Ammon's horn (tissue), 1 donor: ENCODE results near the gene CNTN4.
A peak's percentile ranks its signal among the peaks of the same experiment; 100 is the strongest.

ENCODE experiments used
- DNase-seq: peaks from one replicate; pipeline ENCODE4 v3.0.0-alpha.2; 2016; ENCODE audit warnings: low spot score

The CNTN4 gene

DNA sequence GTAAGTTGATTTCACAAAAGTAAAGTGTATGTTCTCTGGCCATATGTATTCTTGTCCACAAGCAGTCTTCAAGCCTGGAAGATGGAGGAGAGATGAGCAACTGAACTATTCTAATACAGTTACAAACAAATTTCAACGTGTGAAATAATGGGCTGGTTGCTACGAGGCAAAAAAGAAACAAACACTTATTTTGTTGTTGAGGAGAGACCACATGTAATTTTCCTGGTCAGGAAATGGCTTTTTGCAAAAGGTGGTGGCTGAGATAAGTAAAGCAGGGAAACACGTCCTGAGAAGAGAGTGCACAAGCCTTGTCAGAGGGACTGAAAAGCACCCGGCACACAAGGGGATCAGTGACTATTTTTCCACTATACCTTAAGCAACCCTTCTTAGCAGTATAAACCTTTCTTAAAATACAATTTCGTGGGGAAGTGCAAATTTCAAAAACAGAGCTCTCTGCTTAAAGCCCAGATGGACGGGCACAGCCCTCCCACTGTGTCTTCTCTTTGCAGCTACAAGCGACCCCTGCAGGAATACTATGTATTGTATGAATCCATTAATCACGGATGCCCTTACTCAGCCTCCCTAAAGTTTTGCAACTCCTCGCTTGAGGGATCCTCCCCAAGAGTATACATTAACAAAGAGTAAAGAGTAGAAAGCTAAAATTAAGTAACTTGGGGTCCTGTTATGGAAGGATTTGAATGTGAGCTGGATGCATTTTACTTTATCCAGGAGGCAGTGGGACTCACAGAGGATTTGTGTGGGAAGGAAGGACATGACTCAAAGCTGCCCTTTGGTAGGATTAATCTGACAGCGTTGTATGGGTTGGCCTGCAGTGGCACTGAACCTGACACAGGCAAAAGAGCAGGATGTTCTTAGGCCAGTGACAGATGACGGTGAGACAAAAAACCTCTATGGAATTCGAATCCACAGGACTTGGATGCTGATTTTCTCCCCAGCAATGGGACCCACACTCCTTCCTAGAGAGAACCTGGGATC, 757.8 kb downstream of the CNTN4 start:
- no peak for DNase-seq

DNA sequence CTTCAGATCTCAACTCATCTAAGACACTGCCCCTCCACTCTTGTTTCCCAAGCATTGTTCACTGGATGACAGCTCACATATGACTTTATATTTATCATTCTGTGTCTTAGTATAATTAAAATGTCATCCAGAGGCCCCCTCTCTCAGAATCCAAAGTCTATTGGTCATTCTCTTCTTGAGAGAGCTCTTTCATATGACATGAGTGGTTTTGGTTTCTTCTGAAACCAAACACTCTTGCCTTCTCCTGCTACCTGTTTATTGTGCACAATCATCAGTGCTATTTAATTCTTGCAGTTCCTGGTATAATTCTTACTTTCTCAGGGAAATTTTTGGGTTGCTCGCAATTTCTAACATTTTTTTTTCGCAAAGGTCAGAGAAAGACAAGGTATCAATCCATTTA, 762.0 kb downstream of the CNTN4 start:
- DNase-seq, result no peak

DNA sequence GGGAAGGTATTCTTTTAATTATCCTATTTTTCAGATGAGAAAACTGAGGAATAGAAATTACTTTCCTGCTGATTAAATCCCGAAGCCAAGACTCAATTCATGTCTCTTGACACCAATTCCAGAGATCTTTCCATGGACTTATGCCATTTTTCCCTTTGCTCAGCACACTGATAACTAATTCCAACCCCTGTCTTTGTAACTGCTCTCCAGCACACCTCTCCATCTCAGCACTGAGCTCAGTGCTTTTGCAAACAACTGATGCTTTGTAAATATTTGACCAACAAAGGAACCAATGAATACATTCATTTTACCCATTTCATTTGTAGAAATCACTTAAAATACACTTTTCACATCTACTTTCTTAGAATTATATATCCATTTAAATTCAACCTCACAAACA, 762.5 kb downstream of the CNTN4 start:
- DNase-seq, result no peak

DNA sequence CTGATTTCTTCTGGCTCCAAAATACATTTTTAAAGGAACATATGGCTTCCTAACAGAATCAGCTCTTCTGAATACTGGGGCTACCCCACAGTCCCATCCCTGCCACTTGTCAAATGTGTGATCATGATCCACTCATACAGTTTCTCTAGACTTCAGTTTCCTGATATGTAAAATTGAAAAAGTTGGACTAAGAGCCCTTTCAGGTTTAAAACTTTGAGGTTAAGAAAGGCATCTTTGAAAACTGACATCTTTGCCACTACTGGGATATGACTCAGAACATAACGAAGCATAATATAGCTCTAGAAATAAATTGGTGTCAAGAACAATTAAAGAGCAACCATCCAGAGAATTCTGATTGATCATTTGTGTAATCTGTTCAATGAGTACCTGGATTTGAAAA, 763.3 kb downstream of the CNTN4 start:
- DNase-seq, result no peak

DNA sequence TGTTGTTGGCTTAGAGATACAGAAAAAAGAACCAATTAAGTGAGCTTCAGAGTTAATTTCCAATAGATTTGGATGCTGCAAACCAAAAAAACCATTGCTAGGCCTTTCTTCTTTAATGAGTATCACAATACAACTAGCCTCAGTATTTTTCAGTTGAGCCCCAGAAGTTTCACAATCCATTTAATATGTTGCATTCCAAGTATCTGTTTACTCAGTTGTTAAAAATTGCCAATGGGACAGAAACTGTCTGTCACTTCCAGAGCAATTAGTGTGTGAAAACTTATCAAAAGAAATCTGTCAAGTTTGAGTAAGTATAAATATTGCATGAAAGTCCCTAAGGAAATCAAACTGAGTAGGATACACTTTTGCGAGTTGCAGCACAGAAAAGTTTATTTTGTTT, 763.7 kb downstream of the CNTN4 start:
- no peak for DNase-seq

DNA sequence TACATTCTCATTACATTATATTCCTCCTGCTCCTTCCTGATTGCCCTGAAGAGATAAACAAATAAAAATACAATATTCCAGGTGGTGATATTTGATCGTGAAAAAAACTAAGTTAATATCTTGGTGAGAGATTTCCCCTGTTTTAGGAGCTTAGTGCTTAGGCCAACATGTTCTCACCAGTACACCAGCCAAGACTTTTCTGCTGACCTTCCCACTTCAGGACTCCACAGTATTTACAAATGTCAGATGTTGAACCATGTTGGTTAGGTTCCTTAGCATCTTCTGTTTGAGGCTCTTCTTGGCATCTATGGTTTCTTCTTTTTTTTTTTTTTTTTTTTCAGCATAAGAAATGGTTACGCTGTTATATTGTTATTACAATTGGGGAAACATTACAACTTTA, 764.5 kb downstream of the CNTN4 start:
- no peak for DNase-seq

DNA sequence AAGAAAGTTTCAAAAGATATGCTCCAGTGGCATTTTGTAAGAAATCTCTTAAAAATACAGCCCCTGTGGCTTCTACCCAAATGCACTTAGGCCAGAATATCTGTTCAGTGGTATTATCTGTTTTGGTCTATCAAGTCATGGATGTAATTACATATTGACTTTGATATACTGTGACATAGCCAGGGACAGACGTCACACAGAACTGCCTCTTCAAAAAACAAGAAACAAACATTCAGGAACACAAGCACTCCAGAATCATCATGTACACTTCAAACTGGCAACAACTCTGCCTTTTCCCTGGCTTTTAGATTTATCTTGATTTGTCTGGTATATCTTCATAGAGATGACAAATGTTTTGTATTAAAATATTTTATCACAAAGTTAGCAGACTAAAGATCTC, 771.2 kb downstream of the CNTN4 start:
- no peak for DNase-seq

DNA sequence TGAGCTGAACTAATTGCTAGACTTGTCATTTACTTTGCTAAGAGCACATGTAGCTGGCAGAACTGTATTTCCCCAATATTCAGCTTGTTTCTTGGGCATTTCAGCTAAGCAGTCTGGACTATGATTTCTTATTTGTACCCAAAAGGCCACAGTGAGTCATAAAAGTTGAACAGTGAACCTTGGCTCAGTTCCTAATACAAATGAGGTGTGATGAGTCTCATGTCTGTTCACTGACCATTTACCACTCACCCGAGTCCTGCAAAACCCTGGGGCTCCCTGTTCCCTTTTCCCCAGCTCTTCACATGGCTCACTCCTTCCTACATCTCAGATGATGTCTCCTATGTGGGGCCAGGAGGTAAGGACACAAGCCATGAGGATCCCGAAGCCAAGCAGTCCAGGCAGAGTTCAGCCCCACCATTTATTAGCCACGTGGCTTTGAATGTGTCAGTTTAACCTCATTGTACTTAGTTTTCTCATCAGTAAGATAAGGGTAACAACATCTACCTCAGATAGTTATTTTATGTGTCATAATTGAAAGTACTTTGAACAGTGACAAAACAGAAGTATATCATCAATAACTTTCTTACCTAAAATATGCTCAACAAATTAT, 772.2 kb downstream of the CNTN4 start:
- DNase-seq, result no peak

DNA sequence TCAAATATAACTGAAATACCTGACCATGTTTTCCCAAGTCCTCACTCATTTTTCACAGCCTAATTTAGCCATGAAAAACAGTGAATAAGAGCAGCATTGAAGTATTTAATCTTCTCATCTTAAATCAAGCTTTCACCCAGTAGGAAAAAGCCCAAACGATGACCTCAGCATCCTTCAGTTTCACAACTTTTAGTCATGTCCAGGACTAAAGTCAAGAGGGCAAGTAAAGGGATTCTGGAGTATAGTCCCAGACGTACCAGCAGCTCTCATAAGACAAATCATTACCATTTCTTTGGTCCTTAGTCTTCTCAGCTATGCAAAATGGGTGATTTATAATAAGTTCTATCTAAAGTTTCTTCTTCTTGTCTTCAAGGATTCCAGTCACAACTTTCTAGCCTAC, 774.2 kb downstream of the CNTN4 start:
- DNase-seq, result no peak

DNA sequence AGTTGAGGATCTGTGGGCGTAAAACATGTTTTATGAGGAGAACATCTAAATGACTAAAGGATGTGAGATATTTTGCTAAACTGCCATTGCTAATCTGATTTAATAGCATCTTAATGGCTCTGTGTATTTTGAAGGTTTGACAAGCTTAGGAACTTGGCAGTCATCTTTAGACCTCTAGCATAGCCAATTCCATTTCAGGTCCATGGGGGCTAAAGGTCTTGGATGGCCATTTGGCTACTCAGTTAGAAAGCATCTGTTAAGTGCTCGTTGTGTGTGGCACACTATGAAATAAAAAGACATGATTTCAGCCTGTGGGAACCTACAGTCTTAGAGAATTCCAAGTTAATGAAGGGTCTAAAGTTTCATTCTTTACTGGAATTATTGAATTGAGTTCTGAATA, 775.3 kb downstream of the CNTN4 start:
- DNase-seq, result peak; percentile 8

DNA sequence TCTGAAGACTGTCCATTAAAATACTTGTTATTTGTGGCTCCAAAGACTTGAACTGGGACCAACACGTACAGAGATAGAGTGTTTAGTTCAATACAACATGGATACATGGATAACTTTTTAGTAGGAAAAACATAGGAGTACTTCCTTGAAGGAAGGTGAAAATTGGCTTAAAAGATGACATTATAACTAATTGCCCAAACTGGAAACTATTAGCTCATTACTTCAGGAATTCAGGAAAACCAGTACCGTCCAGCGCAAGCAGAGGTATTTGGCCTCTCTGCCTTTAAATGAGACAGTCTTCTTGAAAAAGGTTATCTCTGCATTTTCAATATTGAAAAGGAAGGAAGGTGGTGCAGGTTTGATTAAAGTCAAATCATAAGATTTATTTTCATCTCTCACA, 777.0 kb downstream of the CNTN4 start:
- no peak for DNase-seq

DNA sequence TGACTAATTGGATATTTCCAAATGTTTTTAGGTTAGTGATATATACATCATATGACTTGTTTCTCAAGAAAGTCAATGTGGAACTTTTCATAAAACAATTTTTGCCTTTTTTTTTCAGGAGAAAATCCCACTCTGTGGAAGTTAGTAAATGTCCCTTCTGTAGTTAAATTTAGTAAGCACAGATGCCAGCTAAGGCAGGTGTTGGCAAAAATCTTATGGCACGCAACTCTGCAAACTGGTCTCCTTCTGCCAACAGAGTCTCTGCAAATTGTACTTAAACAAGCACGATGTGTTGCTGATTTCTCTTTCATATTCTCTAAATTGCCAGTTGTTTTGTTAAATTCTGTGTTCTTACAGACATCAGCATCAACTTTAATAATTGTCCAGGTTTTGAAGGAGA, 777.7 kb downstream of the CNTN4 start:
- DNase-seq, result no peak

DNA sequence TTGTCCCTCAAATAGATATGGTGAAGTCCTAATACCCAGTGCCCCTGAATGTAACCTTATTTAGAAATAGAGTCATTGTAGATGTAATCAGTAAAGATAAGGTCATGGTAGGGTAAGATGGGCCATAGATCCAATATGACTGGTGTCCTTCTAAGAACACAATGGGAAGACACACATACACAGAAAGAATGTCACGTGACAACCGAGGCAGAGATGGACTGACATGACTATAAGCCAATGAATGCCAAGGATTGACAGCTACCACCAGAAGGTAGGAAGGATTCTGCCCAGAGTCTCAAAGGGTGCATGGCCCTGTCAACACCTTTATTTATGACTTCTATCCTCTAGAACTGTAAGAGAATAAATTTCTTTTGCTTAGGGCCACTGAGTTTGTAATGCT, 780.4 kb downstream of the CNTN4 start:
- no peak for DNase-seq

DNA sequence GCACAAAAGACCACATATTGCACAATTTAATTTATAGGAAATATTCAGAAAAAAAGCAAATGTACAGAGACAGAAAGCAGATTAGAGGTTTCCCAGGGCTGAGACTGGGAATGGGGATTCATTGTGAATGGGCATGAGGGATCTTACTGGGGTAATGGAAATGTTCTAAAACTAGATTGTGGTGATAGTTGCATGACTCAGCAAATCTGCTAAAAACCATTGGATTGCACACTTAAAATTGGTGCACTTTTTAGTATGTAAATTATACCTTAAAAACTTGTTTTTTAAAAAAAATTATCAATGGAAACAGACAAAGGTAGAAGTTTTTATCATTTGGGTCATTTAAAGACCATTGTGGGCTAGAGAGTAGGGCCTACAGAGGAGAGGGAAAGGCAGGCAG, 780.9 kb downstream of the CNTN4 start:
- DNase-seq, result no peak

DNA sequence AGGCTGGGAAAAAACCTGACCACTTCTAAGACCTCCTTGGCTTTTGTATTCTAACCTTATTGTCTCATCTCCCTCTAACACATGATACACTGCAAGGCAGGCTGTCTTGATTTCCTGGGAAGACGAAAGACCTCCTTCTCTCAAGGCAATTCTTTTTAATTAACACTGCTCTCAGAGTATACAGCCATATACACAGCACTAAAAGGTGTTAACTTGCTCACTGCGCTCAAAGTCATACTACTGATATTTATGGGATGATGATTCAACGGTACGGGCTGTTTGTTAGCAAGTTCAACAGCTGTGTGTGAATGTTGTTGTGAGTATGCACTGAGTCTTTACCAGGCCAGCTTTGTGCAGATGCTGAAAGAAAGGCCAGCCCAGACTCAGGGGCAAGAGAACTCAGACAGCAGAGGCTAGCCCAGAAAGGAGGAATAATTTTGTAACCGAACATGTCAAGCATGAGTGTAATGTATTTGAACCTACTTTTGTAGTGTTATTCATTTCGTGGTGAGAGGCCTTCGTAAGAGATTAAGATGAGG, 781.6 kb downstream of the CNTN4 start:
- DNase-seq, result no peak

DNA sequence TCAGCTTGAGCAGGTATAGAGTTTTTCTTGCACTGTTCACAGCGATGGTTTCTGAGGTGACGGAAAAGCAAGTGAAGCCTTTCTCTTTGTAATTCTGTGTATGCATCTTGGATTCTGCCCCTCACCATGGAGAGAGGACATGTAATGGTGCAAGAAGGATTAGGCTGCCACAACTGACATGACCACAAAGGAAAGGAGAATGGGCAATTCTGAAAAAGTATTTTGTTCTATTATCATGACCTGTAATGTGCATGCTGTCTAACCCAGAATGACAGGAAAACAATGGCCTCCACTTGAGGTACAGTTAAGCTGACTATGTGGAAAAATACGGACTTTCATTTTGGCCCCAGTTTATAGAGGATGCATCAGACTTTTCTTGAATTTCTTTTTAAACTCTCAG, 784.6 kb downstream of the CNTN4 start:
- no peak for DNase-seq

DNA sequence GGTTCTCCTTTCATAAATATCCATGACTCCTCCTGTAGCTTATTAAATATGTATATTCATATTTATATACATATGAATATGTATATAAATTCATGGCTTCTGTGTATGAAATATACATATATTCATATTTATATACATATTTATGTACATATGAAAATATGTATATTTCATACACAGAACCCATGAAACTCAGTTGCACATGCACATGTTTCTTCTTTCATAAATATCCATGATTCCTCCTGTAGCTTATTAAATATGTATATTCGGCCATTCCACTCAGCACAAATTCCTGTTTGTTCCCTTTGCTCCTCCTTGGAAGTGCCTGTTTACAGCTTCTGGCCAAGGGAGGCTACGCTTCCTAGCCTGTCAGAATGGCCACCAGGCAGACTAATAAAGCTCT, 789.9 kb downstream of the CNTN4 start:
- DNase-seq, result no peak

DNA sequence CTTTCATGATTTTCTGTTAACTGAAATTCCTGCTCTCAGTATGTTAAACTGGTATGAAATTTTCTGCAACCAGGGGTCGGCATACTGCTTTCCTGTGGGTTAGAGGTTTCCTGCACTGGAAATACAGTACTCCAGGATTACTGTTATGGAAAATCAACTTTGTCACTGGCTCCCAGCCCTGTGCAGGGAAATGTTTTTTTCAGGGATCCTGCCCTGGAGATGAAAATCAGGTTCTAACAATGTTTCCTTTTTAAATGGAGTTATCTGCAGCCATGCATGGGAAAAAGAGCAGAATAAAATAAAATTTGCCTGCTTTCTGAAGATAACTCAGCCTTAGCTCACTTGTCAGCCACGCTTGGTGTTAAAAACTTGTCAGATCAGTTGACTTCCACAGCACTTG, 791.1 kb downstream of the CNTN4 start:
- DNase-seq, result no peak

DNA sequence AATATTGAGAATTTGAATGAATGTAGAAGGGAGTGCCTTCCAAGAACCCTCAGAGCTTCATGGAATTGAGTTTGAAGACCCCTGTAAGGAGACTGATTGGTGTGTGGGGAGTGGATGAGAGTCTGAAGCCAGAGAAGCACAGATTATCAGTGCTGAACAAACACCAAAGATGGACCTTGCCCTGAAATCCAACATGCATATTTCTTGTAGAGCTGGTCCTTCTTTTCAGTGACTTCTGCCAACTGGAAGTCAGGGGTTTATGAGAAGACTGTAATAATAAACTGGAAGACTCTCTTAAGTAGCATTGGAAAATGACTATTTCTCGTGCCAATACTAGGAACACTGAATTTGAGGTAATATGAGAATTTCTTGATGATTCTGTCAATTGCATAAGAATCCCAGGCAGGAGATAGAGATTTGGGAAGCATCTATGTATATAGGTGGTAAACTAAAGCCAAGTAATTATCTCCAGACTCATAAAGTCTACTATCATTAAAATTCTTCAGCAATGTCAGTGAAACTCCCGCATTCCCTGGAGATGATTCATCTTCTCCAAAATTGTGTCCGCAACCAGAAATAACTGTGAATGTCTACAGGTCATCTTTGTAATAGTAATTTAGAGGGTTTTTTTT, 797.8 kb downstream of the CNTN4 start:
- no peak for DNase-seq

DNA sequence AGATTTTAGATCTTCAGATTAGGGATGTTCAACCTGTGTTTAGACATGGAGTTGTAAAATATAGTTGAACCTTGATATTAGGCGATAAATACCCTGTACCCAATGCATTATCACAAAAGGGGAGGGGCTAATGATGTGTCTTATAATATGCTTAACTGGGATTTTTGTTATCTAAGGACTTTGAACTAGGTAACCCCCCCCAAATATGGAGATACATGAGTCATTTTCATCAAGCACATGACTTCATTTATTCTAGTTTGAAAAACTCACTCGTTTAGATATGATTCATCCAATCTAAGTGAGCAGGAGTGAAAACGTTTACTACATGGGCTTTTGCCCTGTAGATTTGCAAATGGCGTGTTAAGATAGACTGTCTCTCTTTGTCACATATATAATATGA, 799.2 kb downstream of the CNTN4 start:
- DNase-seq, result no peak

DNA sequence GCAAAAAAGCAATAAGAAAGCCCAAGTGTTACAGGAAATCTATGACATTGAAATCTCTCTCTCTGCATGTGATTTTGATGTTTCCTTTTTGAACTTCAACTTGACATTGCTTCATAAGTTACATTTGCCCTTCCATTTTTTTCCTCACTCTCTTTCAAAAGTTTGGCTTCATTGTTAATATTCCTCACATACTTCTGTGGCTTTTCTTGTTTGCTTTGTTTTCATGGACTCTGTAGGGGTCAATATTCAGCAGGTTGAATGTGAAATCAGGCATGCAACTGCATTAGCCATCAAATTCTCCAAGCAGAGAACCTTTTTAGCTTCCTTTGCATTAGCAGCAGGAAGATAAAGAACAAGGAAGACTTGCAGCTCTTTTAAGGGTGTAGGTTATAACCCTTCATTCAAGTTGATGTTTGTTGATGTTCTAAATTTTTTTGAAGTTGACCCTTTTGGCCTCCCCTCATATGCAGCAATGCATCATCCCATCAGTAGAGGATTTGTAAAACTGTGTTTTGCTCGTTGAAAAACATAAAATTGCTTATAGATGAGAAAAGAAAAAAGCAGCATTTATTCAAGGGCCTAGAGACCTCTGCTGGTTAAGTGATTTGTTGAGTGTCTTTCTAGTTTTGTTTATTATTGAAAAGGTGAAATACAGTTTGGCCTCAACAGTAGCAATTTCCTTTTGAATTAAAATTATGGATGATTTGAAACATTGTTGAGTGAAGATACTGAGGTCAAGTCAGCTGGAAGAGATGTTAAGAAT, 800.1 kb downstream of the CNTN4 start:
- DNase-seq, result no peak

DNA sequence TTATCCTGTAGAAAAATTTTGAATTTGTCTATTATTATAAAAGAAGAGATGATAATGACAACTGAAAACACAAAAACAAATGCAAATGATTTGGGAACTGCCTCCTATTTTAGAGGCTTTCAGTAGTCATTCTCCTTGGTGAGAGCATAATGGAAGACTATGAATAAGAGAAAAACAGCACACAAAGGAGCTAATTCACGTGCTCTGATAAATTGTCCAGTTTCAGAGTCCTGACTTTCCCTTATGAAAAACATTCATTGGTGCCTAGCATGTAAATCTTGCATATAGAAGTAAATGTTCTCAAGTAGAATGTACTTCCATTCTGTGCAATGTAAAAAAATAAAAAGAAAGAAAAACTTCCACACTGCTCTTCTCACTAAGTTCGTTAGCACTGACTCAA, 805.4 kb downstream of the CNTN4 start:
- DNase-seq, result no peak
